Cardiac muscle cell (in vitro differentiated cells and primary cell): Measurements from ENCODE around the gene FNDC5. TPM values are rescaled to one million over a fixed set of nuclear protein-coding genes. Genes with fewer than 3 reads are reported as not detected.

Experiments
- DNase-seq, 2 donors: peaks; one replicate each; pipeline versions ENCODE4 v3.0.0 to v3.0.0-alpha.2; 2010 to 2017; ENCODE audit warnings: low read depth in 1 of 2, low spot score in 1 of 2
- H3K27ac ChIP-seq: fragments of 200-600 bp; sonication (generic); 2 replicates; pipeline ENCODE4 v1.5.1; 2016
- H3K27me3 ChIP-seq: fragments of 200-600 bp; sonication (generic); 2 replicates; pipeline ENCODE4 v1.6.0; 2016; ENCODE audit warnings: control low read depth
- H3K36me3 ChIP-seq: fragments of 200-600 bp; sonication (generic); 2 replicates; pipeline ENCODE4 v1.5.1; 2016; ENCODE audit warnings: control low read depth
- H3K4me1 ChIP-seq: fragments of 200-600 bp; sonication (generic); 2 replicates; pipeline ENCODE4 v1.8.1; 2017; ENCODE audit warnings: low read depth, mild to moderate bottlenecking, mixed run types
- H3K4me3 ChIP-seq: fragments of 200-600 bp; sonication (generic); 2 replicates; pipeline ENCODE4 v1.5.1; 2016; ENCODE audit warnings: mild to moderate bottlenecking
- H3K9me3 ChIP-seq: fragments of 200-600 bp; sonication (generic); 2 replicates; pipeline ENCODE4 v1.5.1; 2017; ENCODE audit warnings: low read depth, mild to moderate bottlenecking, control low read depth
- polyA plus RNA-seq: library from polyadenylated mRNA; unstranded; fragments of >200 nt; fragmentation: Nextera tagmentation; extraction: Ambion mirVana; gene quantifications from 2 replicates; pipeline ENCODE4 v1.2.1, GENCODE V29; 2016
- total RNA-seq: library from RNA; depleted of rRNA; stranded (reverse); fragments of >200 nt; gene quantifications from 2 replicates; pipeline ENCODE4 v1.2.3, GENCODE V29; 2016
- TF ChIP-seq, protein P1 (sequence below): IDR thresholded peaks from 2 replicates; pipeline ENCODE4 v1.5.1; 2012; ENCODE audit warnings: low read depth, mild to moderate bottlenecking, low read length

FNDC5 gene
- total and polyA plus RNA-seq, 2 experiments from 2014 or later = 34.2 to 37.4 TPM

DNA sequence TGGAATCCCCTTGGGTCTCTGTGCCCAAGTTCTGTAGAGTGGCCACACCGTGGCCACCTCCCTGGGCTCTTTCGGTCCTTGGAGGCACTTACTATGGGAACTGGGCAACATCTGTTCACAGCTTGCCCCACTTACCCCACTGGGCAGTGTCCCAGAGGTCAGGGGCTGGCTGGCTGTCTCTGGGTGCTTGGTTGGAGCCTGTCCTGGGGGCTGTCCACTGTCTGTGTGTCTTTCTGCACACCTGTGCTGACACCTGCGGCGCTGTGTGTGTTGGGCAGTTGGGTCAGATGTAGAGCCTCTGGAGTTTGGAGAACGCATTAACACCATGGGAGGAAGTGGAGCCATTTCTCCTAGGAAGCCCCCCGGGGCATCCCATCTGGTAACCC, 31.8 kb upstream of the FNDC5 start:
- Histone ChIP-seq H3K9me3 (no peaks in the 10 kb centered on the region), H3K4me3 (no peak overlapping the region), H3K27ac (no peak overlapping the region), H3K27me3 (peaks cover 36% of the 10 kb centered on the region), H3K4me1 (peaks cover 2% of the 10 kb centered on the region), H3K36me3 (no peaks in the 10 kb centered on the region)
- TF ChIP-seq, protein P1, sequence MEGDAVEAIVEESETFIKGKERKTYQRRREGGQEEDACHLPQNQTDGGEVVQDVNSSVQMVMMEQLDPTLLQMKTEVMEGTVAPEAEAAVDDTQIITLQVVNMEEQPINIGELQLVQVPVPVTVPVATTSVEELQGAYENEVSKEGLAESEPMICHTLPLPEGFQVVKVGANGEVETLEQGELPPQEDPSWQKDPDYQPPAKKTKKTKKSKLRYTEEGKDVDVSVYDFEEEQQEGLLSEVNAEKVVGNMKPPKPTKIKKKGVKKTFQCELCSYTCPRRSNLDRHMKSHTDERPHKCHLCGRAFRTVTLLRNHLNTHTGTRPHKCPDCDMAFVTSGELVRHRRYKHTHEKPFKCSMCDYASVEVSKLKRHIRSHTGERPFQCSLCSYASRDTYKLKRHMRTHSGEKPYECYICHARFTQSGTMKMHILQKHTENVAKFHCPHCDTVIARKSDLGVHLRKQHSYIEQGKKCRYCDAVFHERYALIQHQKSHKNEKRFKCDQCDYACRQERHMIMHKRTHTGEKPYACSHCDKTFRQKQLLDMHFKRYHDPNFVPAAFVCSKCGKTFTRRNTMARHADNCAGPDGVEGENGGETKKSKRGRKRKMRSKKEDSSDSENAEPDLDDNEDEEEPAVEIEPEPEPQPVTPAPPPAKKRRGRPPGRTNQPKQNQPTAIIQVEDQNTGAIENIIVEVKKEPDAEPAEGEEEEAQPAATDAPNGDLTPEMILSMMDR = no peak
- DNase-seq = no peak

DNA sequence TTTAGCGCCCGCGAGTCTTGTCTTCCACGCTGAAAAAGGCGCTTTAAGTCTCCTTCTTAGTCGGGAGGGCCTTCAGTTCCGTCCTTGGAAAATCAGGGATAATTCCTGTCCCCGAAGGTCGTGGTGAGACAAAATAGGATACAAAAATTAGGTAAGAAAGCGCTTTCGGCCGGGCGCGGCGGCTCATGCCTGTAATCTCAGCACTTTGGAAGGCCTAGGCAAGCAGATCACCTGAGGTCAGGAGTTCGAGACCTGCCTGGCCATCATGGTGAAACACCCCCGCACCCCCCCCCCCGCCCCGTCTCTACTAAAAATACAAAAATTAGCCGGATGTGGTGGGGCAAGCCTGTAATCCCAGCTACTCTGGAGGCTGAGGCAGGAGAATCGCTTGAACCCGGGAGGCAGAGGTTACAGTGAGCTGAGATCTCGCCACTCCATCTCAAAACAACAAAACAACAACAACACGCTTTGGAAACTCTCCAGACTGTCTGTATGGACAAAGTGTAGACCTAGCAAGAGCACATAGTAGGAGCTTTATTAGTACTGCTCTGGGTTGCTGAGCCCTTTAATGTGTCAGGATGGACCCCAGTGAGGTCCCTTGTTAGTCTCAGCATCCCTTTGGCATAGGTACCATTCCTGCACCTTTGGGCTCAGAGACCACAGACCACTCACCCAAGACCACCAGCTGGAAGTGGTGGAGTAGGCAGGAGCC, 31.3 kb upstream of the FNDC5 start:
- Histone ChIP-seq H3K27ac (no peak overlapping the region), H3K36me3 (no peaks in the 10 kb centered on the region), H3K9me3 (no peaks in the 10 kb centered on the region), H3K27me3 (peaks cover 36% of the 10 kb centered on the region), H3K4me3 (peak overlapping the region; percentile 36), H3K4me1 (no peaks in the 10 kb centered on the region)
- TF ChIP-seq, protein P1 = no peak
- DNase-seq = no peak

DNA sequence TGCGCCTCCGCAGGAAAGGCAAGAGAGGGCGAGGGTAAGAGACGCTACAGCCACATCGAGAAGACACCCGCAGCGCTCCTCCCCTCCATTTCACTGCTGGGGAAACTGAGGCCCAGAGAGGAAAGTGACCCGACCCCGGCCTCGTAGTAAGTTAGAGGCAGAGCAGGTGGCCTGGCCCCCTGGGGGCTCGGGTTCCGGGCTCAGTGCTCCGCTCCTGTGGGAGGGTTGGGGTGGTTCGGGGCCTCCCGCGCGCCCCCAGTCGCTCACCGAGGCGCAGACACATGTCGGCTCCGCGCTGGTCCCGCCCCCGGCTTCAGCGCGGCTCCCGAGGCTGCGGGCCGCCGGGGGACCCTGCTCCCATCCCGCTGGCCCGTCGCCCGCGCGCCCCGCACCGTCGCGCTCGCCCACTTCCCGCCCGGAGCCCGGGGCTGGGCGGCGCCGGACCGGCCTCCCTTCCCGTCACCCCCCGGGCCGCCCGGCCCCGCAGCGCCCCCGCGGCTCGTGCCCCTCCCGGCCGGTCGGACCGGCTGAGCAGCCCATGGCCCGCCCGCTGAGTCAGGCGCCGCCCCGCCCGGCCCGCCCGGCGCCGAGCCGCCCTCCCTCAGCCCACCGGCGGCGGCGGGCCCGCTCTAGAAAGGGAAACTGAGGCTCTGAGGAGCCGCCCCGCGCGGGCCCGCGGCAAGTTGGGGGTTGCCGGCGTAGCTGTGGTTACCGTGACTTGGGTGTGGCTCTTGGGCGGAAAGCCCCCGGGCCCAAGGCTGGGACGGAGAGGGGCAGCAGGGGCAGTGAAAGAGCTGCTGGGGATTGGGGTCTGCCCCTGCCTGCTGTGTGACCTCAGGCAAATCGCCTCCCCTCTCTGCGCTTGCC, 30.5 kb upstream of the FNDC5 start, which contains the start of gene TMEM54:
TMEM54 (minus strand) TSS at position 434 of the 867 bp plus-strand sequence; CDS start at position 283, 151 bp downstream.
- no peaks in the 10 kb centered on the region for H3K36me3 ChIP-seq
- peak in 1 of 2 donors; percentile 51 for DNase-seq
- H3K9me3 ChIP-seq = no peaks in the 10 kb centered on the region
- TF ChIP-seq, protein P1 = peak; percentile 8
- peaks cover 36% of the 10 kb centered on the region for H3K27me3 ChIP-seq
- H3K27ac ChIP-seq = no peak within 1 kb of the TSS
- peak within 1 kb of the TSS; percentile 36 for H3K4me3 ChIP-seq
- H3K4me1 ChIP-seq = no peaks in the 10 kb centered on the region

DNA sequence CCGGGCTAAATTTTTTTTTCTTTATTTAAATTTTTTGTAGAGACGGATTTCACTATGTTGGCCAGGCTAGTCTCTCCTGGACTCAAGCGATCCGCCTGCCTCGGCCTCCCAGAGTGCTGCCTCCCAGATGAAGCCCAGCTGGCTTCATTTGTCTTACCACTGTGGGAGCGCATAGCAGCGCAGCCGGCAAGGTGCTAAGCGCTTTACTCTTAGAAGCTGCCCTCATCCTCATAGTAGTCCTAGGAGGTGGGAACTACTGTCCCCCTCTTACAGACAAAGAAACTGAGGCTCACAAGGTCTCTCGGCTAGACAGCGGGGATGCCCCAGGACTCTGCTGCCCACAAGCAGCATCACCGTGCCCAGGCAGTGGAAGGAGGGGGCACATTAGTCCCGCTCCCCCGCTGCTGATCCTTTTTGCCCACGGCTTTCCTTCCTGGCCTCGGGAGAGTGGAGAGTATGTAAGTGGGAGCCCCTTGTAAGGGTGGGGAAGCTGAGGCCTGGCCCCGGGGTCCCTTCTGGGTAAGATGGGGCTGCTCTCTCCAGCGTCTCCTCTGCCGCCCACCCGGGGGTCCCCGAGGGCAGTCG, 29.8 kb upstream of the FNDC5 start:
- H3K4me3 ChIP-seq = peak overlapping the region; percentile 36
- H3K27ac ChIP-seq = no peak overlapping the region
- no peaks in the 10 kb centered on the region for H3K36me3 ChIP-seq
- TF ChIP-seq, protein P1 = no peak
- peaks cover 36% of the 10 kb centered on the region for H3K27me3 ChIP-seq
- H3K4me1 ChIP-seq = no peaks in the 10 kb centered on the region
- DNase-seq = peak in 1 of 2 donors; percentile 52
- H3K9me3 ChIP-seq = no peaks in the 10 kb centered on the region

DNA sequence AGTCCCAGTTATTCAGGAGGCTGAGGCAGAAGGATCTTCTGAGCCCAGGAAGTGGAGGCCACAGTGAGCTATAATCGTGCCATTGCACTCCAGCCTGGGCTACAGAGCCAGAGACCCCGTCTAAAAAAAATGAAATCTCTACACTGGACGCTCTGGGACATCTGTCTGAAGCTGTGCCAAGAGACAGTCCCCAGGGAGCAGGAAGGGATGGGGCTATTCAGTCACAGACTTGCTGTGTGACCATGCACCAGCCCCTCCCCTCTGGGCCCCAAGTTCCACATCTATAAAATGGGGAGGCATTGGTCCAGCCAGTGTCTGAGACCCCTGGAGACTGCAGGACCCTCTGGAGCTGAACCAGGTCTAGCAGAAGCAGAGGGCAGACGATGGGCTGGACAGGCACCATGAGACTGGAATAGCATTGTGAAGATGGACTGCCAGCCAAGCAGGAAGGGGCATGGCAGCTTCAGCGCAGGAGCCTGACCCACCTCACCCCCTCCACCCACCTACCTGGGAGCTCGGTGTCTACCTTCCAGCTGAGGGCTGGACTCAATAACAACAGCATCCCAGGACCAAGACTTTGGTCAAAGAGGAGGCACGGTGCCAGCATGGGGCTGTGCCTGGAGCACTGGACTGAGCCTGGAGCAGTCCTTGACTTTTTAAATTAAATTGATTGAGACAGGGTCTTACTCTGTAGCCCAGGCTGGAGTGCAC, 29.0 kb upstream of the FNDC5 start:
- DNase-seq = no peak
- Histone ChIP-seq H3K4me3 (no peak overlapping the region), H3K27me3 (peaks cover 33% of the 10 kb centered on the region), H3K36me3 (no peaks in the 10 kb centered on the region), H3K4me1 (no peaks in the 10 kb centered on the region), H3K9me3 (no peaks in the 10 kb centered on the region), H3K27ac (no peak overlapping the region)
- TF ChIP-seq, protein P1 = no peak
